GM12891 (cell line): ENCODE results near the gene TRIM31.

ENCODE experiments used
- POLR2A ChIP-seq: IDR thresholded peaks from 2 replicates; pipeline ENCODE4 v1.6.1; 2011; ENCODE audit warnings: low read depth, low read length, control low read depth
- POLR2AphosphoS5 ChIP-seq: IDR thresholded peaks from 2 replicates; pipeline ENCODE4 v1.6.1; 2011; ENCODE audit warnings: low read depth, low read length, control low read depth

DNA sequence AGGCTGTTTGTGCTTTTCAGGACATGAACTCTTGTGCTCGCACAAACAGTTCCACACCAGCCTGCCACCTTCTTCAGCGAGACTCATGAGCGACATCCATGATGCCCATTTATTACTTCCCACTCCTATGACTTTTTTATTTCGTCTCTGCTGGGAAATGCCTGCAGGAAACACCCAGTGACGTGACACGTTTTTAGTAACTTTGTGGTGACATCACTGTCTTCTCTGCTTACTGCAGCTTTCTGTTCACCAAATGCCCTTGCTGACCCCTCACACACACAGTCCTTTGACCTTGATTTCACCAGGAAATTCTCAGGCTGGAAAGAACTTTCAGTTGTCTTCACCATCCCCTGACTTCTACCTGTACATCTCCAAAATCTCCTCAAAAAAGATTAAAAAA is 31.9 kb upstream of the TRIM31 start:
- TF ChIP-seq POLR2AphosphoS5: no peak
- no peak for TF ChIP-seq POLR2A
